HEK293T (cell line): Measurements from ENCODE around the gene H6PD.

Experiments
- BHLHE40 ChIP-seq: fragments of 450-650 bp; IDR thresholded peaks from 2 replicates; pipeline ENCODE4 v1.6.1; 2016; ENCODE audit warnings: mild to moderate bottlenecking, moderate library complexity, borderline replicate concordance
- FOXM1 ChIP-seq: fragments of 450-650 bp; IDR thresholded peaks from 2 replicates; pipeline ENCODE4 v1.6.1; 2017; ENCODE audit warnings: mild to moderate bottlenecking, borderline replicate concordance
- SP1 ChIP-seq: fragments of 450-650 bp; IDR thresholded peaks from 2 replicates; pipeline ENCODE4 v1.6.1; 2017

DNA sequence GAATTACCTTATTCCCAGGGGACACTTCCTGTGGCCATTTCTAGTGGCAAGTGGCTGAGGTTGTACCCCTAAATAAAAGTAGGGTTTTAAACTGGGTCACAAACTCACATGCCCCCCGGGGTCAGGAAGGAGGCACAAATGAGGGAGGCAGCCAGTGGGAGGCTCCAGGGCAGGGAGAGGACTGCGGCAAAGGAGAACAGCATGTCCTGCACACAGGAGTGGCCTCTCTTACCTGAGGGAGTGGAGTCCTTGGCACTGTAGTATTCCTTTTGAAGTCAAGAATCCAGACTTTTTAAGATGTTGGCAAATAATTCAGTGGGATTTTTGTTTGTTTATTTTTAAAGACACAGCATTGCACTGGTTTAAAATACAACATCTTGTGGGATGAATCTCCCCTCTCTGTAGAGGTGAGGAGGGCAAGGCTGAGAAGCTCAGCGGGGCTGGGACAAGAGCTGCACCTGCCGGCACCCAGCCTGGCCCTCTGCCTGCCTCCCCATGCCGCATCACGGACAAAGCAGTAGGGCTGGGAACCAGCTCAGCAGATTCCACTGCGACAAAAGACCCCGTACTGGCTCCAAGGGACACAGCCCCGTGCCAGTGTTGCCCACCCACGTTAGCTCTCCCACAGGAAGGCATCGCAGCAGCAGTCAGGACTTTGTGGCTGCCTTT, 80.3 kb downstream of the H6PD start:
- TF ChIP-seq SP1 (no peak), FOXM1 (no peak), BHLHE40 (no peak)
